Suprapubic skin (tissue), 3 donors: ENCODE results near the gene THAP2.

ENCODE experiments used
- CTCF ChIP-seq, 2 donors: fragments of 200-600 bp in 1 of 2; fragments of 450-650 bp in 1 of 2; sonication (generic) in 1 of 2; IDR thresholded peaks; one replicate each; pipeline ENCODE4 v1.5.1; 2016 to 2019; ENCODE audit warnings: antibody characterized with exemption in 2 of 2, mild to moderate bottlenecking in 1 of 2, moderate library complexity in 1 of 2
- POLR2AphosphoS5 ChIP-seq, 3 donors: sonication (generic); formaldehyde crosslinking; IDR thresholded peaks; one replicate each; pipeline ENCODE4 v1.6.1; 2017; ENCODE audit warnings: antibody characterized with exemption in 3 of 3

GRCh38 chr12:71708658-71709057 lies 44.6 kb downstream of the THAP2 start:
- TF ChIP-seq CTCF (IDR thresholded peaks at IDR 0.05), result no peak
- TF ChIP-seq POLR2AphosphoS5 (IDR thresholded peaks at IDR 0.05), result no peak
